GM20000 (cell line): ENCODE results near the gene PLK2.

ENCODE experiments used
- DNase-seq: peaks from one replicate; pipeline ENCODE4 v3.0.0; 2012; ENCODE audit warnings: low spot score
- CTCF ChIP-seq: IDR thresholded peaks from 2 replicates; pipeline ENCODE4 v1.5.1; 2012; ENCODE audit warnings: mild to moderate bottlenecking, control low read depth; ENCODE audit errors: extremely low read depth, missing control alignments

The PLK2 gene

GRCh38 chr5:58501778-58502417 lies 42.0 kb upstream of the PLK2 start:
- no peak for TF ChIP-seq CTCF
- DNase-seq, result no peak

- DNase-seq, result no peak
Observed at GRCh38 chr5:58499941-58500340, 40.1 kb upstream of the PLK2 start.

GRCh38 chr5:58499231-58499630 lies 39.3 kb upstream of the PLK2 start:
- TF ChIP-seq CTCF, result no peak
- no peak for DNase-seq

More at GRCh38 chr5:58499941-58500340, 40.1 kb upstream of the PLK2 start:
- no peak for TF ChIP-seq CTCF

- no peak for DNase-seq
- TF ChIP-seq CTCF, result no peak
Observed at GRCh38 chr5:58498340-58498942, 38.6 kb upstream of the PLK2 start.

- no peak for TF ChIP-seq CTCF
- DNase-seq, result no peak
Observed at GRCh38 chr5:58497921-58498320, 38.0 kb upstream of the PLK2 start.

GRCh38 chr5:58497386-58497785 lies 37.5 kb upstream of the PLK2 start:
- DNase-seq, result no peak
- no peak for TF ChIP-seq CTCF

GRCh38 chr5:58496488-58496887 lies 36.6 kb upstream of the PLK2 start:
- no peak for DNase-seq

More at GRCh38 chr5:58496488-58496887, 36.6 kb upstream of the PLK2 start:
- TF ChIP-seq CTCF, result no peak
